ENCODE results near the gene PRKCZ. TPM values are rescaled to one million over a fixed set of nuclear protein-coding genes. Genes with fewer than 3 reads are reported as not detected.

Gene PRKCZ
- total RNA-seq, 1 donor from 2014 or later = 33.4 TPM

DNA sequence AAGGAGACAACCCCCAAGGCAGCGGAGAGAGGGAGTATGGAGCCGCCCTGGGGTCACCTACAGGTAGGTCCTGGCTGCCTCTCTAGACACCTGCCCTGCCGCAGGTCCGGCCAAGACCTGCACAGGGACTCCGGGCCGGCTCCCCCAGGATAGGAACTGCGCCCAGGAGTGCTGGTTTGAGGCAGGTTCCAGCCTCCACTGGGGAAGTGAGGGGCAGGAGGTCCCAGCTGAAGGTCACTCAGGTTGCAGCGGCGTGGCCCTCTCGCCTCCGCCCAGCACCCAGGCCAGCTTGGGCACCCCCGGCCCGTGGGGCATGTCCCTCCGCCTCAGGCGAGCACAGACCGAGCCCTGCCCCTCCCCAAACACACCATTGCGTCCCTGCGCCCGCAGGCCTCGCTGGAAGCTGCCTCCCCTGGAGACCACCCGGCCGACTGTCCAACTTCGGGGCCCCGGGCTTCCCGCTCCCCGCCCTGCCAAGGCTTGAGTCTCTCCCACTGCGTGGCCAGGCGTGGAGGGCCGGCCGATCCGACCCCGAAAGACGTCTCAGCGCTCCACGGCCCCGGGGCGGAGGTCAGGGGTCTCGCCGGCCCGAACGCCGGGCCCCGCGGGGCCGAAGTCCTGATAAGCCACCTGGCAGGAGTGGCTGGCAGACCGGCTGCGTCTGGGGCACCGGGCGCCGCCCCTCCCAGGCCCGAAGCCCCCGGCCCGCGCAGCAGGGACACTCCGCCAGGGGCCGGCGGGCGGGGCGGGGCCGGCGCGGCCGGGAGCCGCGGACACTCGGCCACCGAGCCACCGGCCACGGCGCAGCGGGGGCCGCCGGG is 176.5 kb downstream of the PRKCZ start:
- TF ChIP-seq EZH2phosphoT487 (IDR thresholded peaks at IDR 0.05) = no peak
- TF ChIP-seq, protein P1, sequence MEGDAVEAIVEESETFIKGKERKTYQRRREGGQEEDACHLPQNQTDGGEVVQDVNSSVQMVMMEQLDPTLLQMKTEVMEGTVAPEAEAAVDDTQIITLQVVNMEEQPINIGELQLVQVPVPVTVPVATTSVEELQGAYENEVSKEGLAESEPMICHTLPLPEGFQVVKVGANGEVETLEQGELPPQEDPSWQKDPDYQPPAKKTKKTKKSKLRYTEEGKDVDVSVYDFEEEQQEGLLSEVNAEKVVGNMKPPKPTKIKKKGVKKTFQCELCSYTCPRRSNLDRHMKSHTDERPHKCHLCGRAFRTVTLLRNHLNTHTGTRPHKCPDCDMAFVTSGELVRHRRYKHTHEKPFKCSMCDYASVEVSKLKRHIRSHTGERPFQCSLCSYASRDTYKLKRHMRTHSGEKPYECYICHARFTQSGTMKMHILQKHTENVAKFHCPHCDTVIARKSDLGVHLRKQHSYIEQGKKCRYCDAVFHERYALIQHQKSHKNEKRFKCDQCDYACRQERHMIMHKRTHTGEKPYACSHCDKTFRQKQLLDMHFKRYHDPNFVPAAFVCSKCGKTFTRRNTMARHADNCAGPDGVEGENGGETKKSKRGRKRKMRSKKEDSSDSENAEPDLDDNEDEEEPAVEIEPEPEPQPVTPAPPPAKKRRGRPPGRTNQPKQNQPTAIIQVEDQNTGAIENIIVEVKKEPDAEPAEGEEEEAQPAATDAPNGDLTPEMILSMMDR (IDR thresholded peaks at IDR 0.05) = no peak
- TF ChIP-seq EZH2 (IDR thresholded peaks at IDR 0.05) = no peak
- Histone ChIP-seq H4K20me1 (ENCODE audit: low read depth) (peaks cover 31% of the 10 kb centered on the region), H2AFZ (replicated peaks) (peak overlapping the region; percentile 98), H3K4me2 (peak overlapping the region; percentile 91), H3F3A (ENCODE audit: low read depth) (peaks cover 20% of the 10 kb centered on the region), H3K9me3 (ENCODE audit: low read depth) (no peaks in the 10 kb centered on the region), H3K27me3 (peaks cover 13% of the 10 kb centered on the region), H3K27ac (no peak overlapping the region), H3K79me2 (ENCODE audit: low read depth) (peaks cover 32% of the 10 kb centered on the region), H3K4me1 (peaks cover 31% of the 10 kb centered on the region), H3K9ac (peak overlapping the region; percentile 28), H3K36me3 (no peaks in the 10 kb centered on the region), H3K4me3 (peak overlapping the region; percentile 89)
- H3K27me3 Mint-ChIP-seq (ENCODE audit: insufficient read depth, low read depth) = peaks cover 6% of the 10 kb centered on the region
- H3K9me3 Mint-ChIP-seq = peaks cover 2% of the 10 kb centered on the region
- peak overlapping the region; percentile 95 for H3K27ac Mint-ChIP-seq
- no peak for DNase-seq (ENCODE audit: low spot score)
- H3K4me1 Mint-ChIP-seq = peaks cover 22% of the 10 kb centered on the region
- peak overlapping the region; percentile 90 for H3K4me3 Mint-ChIP-seq
- H3K36me3 Mint-ChIP-seq = peaks cover 2% of the 10 kb centered on the region

DNA sequence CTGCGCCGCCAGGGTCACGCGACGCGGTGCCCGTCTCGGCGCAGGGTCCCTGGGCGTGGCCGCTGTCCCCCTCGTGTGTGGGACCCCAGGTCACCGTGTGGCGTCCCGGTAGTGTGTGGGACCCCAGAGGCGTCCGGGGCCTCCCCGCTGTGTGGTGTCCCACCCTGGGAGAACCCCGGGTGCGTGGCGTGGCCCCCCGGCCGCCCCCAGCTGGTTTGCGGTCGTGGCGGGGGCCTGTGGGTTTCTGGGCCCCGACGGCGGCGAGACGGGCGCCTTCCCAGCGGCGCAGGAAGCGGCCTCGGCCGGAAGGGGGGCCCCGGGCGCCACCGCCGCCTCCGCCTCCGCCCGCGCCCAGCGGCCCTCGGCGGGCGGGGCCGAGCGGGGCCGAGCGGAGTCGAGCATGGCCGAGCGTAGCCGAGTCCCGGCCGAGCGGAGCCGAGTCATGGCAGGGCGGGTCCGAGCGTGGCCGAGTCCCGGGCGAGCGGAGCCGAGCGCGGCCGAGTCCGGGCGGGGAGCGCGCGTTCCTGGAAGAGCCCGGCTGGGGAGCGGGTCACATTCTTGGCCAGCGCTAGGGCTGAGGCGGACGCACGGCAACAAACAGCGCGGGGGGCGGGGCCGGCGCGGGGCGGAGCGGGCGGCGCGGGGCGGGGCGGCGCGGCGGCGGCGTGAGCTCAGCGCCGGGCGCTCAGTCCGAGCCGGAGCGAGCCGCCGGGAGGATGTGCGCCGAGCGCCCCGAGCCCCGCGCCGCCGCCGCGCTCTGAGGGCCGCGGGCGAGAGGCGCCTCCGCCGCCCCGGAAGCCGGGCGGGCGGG is 177.3 kb downstream of the PRKCZ start:
- peaks cover 40% of the 10 kb centered on the region for H4K20me1 ChIP-seq (ENCODE audit: low read depth)
- H3K9me3 ChIP-seq (ENCODE audit: low read depth) = no peaks in the 10 kb centered on the region
- peak overlapping the region; percentile 98 for H2AFZ ChIP-seq (replicated peaks)
- H3K4me1 ChIP-seq = peaks cover 38% of the 10 kb centered on the region
- no peak overlapping the region for H3K27ac Mint-ChIP-seq
- no peak overlapping the region for H3K27ac ChIP-seq
- peak; percentile 99 for DNase-seq (ENCODE audit: low spot score)
- H3K4me1 Mint-ChIP-seq = peaks cover 29% of the 10 kb centered on the region
- TF ChIP-seq EZH2 (IDR thresholded peaks at IDR 0.05) (no peak), EZH2phosphoT487 (IDR thresholded peaks at IDR 0.05) (peak; percentile 34)
- TF ChIP-seq, protein P1 (IDR thresholded peaks at IDR 0.05) = no peak
- H3K9me3 Mint-ChIP-seq = peaks cover 2% of the 10 kb centered on the region
- peak overlapping the region; percentile 76 for H3K9ac ChIP-seq
- peak overlapping the region; percentile 77 for H3K4me3 Mint-ChIP-seq
- H3K4me3 ChIP-seq = peak overlapping the region; percentile 89
- H3K36me3 ChIP-seq = no peaks in the 10 kb centered on the region
- H3K27me3 ChIP-seq = peaks cover 13% of the 10 kb centered on the region
- peaks cover 20% of the 10 kb centered on the region for H3F3A ChIP-seq (ENCODE audit: low read depth)
- peaks cover 6% of the 10 kb centered on the region for H3K27me3 Mint-ChIP-seq (ENCODE audit: insufficient read depth, low read depth)
- H3K79me2 ChIP-seq (ENCODE audit: low read depth) = peaks cover 40% of the 10 kb centered on the region
- peak overlapping the region; percentile 91 for H3K4me2 ChIP-seq
- H3K36me3 Mint-ChIP-seq = peaks cover 2% of the 10 kb centered on the region

DNA sequence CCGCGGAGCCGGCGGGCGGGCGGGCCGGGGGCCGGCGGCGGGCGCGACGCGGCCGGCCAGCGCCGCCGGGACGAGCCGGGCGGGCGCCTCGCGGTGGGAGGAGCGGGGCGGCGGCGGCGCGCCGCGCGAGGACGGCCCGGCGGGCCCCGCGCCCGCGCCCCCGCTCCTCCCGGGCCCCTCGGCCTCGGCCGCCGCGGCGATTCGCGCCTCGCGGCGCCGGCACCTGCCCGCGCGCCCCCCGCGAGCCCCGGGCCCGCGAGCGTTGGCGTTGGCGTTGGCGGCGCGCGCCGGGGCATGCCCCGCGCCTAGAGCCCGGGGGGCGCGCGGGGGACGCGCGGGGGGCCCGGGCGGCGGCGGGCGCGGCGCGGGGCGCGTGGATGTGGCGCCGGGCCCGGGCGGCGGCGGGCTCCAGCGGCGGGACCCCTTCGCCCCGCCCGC is 178.0 kb downstream of the PRKCZ start, which contains the start of gene SKI:
SKI (plus strand) TSS at position 163 of the 438 bp plus-strand sequence. CDS start 448 bp downstream, outside the sequence.
- peak within 1 kb of the TSS; percentile 99 for H3K4me2 ChIP-seq
- Mint-ChIP-seq H3K4me1 (peaks cover 29% of the 10 kb centered on the region), H3K36me3 (peaks cover 4% of the 10 kb centered on the region), H3K9me3 (peaks cover 2% of the 10 kb centered on the region), H3K4me3 (peak within 1 kb of the TSS; percentile 98), H3K27me3 (ENCODE audit: insufficient read depth, low read depth) (peaks cover 2% of the 10 kb centered on the region), H3K27ac (peak within 1 kb of the TSS; percentile 98)
- H3K4me3 ChIP-seq = peak within 1 kb of the TSS; percentile 98
- no peaks in the 10 kb centered on the region for H3K9me3 ChIP-seq (ENCODE audit: low read depth)
- peak within 1 kb of the TSS; percentile 98 for H2AFZ ChIP-seq (replicated peaks)
- peaks cover 17% of the 10 kb centered on the region for H3F3A ChIP-seq (ENCODE audit: low read depth)
- H3K36me3 ChIP-seq = no peaks in the 10 kb centered on the region
- H3K79me2 ChIP-seq (ENCODE audit: low read depth) = peaks cover 46% of the 10 kb centered on the region
- DNase-seq (ENCODE audit: low spot score) = no peak
- TF ChIP-seq EZH2phosphoT487 (IDR thresholded peaks at IDR 0.05) = no peak
- TF ChIP-seq, protein P1 (IDR thresholded peaks at IDR 0.05) = no peak
- TF ChIP-seq EZH2 (IDR thresholded peaks at IDR 0.05) = no peak
- peaks cover 46% of the 10 kb centered on the region for H4K20me1 ChIP-seq (ENCODE audit: low read depth)
- peaks cover 35% of the 10 kb centered on the region for H3K4me1 ChIP-seq
- peak within 1 kb of the TSS; percentile 76 for H3K9ac ChIP-seq
- H3K27me3 ChIP-seq = peaks cover 13% of the 10 kb centered on the region
- no peak within 1 kb of the TSS for H3K27ac ChIP-seq

All from neural progenitor cell (in vitro differentiated cells).